SKM-1 treated with dmso at 0.1 percent for 144 hours (cell line): Measurements from ENCODE around the gene ATP13A4.

Experiments
- DNase-seq: peaks from one replicate; lab custom pipeline; 2025; ENCODE audit not compliant: unreplicated experiment; lab: John Stamatoyannopoulos, UW

The ATP13A4 gene

GRCh38 chr3:193407112-193407511, 147.6 kb downstream of the ATP13A4 start:
- DNase-seq = no peak

GRCh38 chr3:193403307-193403706, 151.4 kb downstream of the ATP13A4 start:
- no peak for DNase-seq

GRCh38 chr3:193400304-193400703, 154.4 kb downstream of the ATP13A4 start:
- no peak for DNase-seq

GRCh38 chr3:193396451-193397244, 158.0 kb downstream of the ATP13A4 start:
- no peak for DNase-seq

GRCh38 chr3:193391902-193392301, 162.8 kb downstream of the ATP13A4 start:
- no peak for DNase-seq

GRCh38 chr3:193389335-193389734, 165.4 kb downstream of the ATP13A4 start:
- DNase-seq = no peak

GRCh38 chr3:193388361-193388760, 166.3 kb downstream of the ATP13A4 start:
- no peak for DNase-seq

GRCh38 chr3:193387596-193387995, 167.1 kb downstream of the ATP13A4 start:
- no peak for DNase-seq

- DNase-seq = no peak
Observed at GRCh38 chr3:193378706-193379105, 176.0 kb downstream of the ATP13A4 start, which contains the start of gene ATP13A5. ATP13A5 (minus strand) TSS chr3:193378753; CDS start chr3:193378725, 28 bp downstream.

- DNase-seq = no peak
Observed at GRCh38 chr3:193377591-193377990, 177.1 kb downstream of the ATP13A4 start.

GRCh38 chr3:193375614-193376013, 179.1 kb downstream of the ATP13A4 start:
- no peak for DNase-seq

- DNase-seq = no peak
Observed at GRCh38 chr3:193372783-193373182, 181.9 kb downstream of the ATP13A4 start.

GRCh38 chr3:193367868-193368267, 186.8 kb downstream of the ATP13A4 start:
- DNase-seq = no peak

- DNase-seq = no peak
Observed at GRCh38 chr3:193357291-193357690, 197.4 kb downstream of the ATP13A4 start.

- no peak for DNase-seq
Observed at GRCh38 chr3:193354423-193354822, 200.3 kb downstream of the ATP13A4 start.
